Hematopoietic multipotent progenitor cell treated with erythropoietin and hydrocortisone succinate and interleukin-3 and kit ligand, for 15 days (in vitro differentiated cells): ENCODE measurements around the gene LHX4.

Source experiments
- DNase-seq: peaks from one replicate; pipeline ENCODE4 v3.0.0-alpha.2; 2015; ENCODE audit warnings: low spot score

The LHX4 gene

GRCh38 chr1:180299479-180300221 is 69.6 kb downstream of the LHX4 start:
- DNase-seq = no peak

- DNase-seq = no peak
These were observed 71.2 kb downstream of the LHX4 start for GRCh38 chr1:180301135-180301742.

- no peak for DNase-seq
These were observed 79.3 kb downstream of the LHX4 start for GRCh38 chr1:180309338-180309737.

GRCh38 chr1:180310095-180310494 is 80.0 kb downstream of the LHX4 start:
- no peak for DNase-seq

GRCh38 chr1:180311011-180311730 is 81.1 kb downstream of the LHX4 start:
- DNase-seq = no peak

GRCh38 chr1:180312926-180313325 is 82.9 kb downstream of the LHX4 start:
- DNase-seq = no peak

- no peak for DNase-seq
These were observed 97.0 kb downstream of the LHX4 start for GRCh38 chr1:180327089-180327488.
